Measurements from ENCODE around the gene ATOH1.

Gene ATOH1

DNA sequence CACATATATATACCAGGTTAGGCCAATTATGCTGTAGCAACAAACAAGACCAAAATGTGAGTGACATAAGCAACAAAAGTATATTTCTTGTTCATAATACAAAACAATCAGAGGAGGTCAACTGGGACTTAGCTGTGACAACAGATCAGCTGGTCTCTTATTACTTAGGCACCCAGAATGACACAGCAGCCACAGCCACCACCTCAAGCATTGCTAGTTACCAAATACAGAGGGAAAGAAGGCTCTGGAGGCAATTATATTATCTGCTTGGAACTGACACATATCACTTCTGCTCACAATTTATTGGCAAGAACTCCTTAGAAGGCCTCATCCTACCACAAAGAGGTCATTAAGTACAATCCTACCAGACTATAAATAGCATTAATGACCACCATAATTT, 15.2 kb downstream of the ATOH1 start:
- TF ChIP-seq, protein P1, sequence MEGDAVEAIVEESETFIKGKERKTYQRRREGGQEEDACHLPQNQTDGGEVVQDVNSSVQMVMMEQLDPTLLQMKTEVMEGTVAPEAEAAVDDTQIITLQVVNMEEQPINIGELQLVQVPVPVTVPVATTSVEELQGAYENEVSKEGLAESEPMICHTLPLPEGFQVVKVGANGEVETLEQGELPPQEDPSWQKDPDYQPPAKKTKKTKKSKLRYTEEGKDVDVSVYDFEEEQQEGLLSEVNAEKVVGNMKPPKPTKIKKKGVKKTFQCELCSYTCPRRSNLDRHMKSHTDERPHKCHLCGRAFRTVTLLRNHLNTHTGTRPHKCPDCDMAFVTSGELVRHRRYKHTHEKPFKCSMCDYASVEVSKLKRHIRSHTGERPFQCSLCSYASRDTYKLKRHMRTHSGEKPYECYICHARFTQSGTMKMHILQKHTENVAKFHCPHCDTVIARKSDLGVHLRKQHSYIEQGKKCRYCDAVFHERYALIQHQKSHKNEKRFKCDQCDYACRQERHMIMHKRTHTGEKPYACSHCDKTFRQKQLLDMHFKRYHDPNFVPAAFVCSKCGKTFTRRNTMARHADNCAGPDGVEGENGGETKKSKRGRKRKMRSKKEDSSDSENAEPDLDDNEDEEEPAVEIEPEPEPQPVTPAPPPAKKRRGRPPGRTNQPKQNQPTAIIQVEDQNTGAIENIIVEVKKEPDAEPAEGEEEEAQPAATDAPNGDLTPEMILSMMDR (IDR thresholded peaks at IDR 0.05; ENCODE audit: control insufficient read depth, insufficient read depth, low read depth, low read length, missing control alignments) = no peak
- H3K4me3 ChIP-seq (ENCODE audit: control insufficient read depth, low read depth, low read length) = no peak overlapping the region
- no peak for DNase-seq (ENCODE audit: low read depth)

DNA sequence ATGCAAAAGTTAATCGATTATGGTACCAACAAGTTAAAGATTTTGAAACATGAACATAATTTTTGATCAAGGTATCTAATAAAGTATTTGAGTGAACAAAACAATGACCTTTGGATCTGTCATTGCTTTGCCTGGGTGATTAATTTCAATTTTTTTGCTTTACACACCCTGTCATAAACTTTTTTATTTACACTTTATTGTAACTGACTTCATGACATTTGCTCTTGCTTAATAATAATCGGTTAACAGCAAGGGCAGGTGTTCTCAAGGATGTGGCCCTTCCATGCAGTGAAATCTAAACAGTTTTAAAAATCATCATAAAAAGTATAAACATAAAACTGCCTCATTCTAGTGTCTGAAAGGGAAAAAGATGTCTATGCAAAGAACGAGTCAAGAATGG, 24.1 kb downstream of the ATOH1 start:
- DNase-seq (ENCODE audit: low read depth) = no peak
- TF ChIP-seq, protein P1 (IDR thresholded peaks at IDR 0.05; ENCODE audit: control insufficient read depth, insufficient read depth, low read depth, low read length, missing control alignments) = no peak
- H3K4me3 ChIP-seq (ENCODE audit: control insufficient read depth, low read depth, low read length) = no peak overlapping the region

DNA sequence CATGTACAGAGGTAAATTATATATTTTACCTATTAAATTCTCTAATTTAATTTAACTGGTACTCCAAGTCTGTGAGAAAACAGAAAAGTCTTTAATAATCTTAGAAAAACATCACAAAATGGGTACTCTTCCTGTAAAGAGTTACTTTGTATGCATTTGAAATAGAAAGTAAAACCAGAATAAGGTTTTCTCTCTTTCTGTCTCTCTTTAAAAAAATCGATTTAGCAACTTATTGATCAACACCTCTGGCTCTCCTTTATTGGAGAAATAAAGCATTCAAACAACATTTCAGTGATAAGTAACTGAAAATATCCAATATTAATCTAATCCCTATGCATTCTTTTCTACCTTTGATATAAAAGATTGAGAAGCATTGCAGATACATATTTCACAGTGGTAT, 27.4 kb downstream of the ATOH1 start:
- DNase-seq (ENCODE audit: low read depth) = no peak
- TF ChIP-seq, protein P1 (IDR thresholded peaks at IDR 0.05; ENCODE audit: control insufficient read depth, insufficient read depth, low read depth, low read length, missing control alignments) = no peak
- no peak overlapping the region for H3K4me3 ChIP-seq (ENCODE audit: control insufficient read depth, low read depth, low read length)

DNA sequence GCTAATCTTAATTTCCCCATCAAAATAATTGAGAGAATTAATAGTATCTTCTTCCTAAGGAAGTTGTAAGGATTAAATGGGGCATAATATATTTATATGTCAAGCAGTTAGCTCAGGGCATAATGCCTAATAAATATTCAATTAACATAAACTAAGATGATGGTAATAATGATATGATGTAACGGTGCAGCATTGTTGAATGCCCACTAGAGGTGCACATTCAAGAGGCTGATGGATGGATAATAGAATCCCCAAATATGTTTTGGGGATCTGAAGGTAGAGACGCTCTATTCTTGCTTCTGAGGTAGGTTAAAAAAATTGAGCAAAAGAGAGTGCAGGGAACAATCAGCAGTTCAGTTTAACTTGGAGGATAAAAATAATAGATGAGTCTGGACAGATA, 37.1 kb downstream of the ATOH1 start:
- TF ChIP-seq, protein P1 (IDR thresholded peaks at IDR 0.05; ENCODE audit: control insufficient read depth, insufficient read depth, low read depth, low read length, missing control alignments) = no peak
- DNase-seq (ENCODE audit: low read depth) = no peak
- no peak overlapping the region for H3K4me3 ChIP-seq (ENCODE audit: control insufficient read depth, low read depth, low read length)

DNA sequence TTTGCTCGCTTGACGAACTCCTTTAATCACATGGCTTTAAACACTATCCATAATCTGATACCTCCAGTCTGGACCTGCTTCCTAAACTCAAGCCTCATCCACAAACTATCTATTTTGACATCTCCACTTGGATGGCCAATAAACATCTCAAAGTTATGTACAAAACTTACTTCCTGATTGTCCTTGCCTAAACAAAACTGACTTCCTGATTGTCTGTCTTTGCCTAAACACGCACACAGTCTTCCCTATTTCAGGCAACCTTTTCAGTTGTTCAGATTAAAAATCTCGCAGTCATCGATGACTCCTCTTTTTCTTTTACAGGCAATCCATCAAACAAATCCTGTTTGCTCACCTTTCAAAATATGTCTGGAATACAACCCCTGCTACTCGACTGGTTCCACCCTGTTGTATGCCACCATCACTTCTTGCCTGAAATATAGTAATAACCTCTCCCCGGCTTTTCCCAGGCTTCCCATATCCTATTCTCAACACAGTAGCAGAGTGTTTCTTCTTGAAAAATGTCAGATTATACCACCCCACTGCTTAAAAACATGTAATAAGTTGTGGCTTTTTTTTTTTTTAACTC, 39.0 kb downstream of the ATOH1 start:
- TF ChIP-seq, protein P1 (IDR thresholded peaks at IDR 0.05; ENCODE audit: control insufficient read depth, insufficient read depth, low read depth, low read length, missing control alignments) = no peak
- H3K4me3 ChIP-seq (ENCODE audit: control insufficient read depth, low read depth, low read length) = no peak overlapping the region
- DNase-seq (ENCODE audit: low read depth) = no peak

DNA sequence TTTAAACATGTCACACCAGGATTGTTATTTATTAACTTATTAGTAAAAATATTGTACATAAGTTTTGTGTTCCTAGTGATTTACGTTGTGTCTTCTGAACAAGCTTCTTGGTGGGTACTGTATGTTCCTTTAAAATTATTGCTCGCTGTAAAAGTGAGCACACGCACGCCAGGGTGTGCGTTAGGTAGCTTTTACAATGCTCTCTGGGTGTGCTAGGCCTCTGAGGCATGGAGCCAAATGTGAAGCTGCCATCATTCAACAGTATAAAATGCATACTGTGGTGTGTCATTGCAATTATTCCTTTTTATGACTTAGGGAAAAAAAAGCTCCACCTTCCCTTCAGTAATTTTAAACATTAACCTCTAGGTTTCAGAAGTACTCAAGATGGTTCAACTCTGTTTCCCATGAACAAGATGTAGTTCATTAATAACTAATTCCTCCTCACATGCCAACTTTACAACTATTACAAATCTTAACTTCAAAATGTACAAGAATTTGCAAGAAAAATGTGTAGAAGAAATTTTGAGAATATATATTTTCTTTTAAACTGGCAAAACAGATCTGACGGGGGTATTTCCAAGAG, 42.4 kb downstream of the ATOH1 start:
- H3K4me3 ChIP-seq (ENCODE audit: control insufficient read depth, low read depth, low read length) = no peak overlapping the region
- DNase-seq (ENCODE audit: low read depth) = no peak
- TF ChIP-seq, protein P1 (IDR thresholded peaks at IDR 0.05; ENCODE audit: control insufficient read depth, insufficient read depth, low read depth, low read length, missing control alignments) = no peak

Measured in AG09309 (cell line).